Renal pelvis (tissue), 4 donors: ENCODE results near the gene AHCYL1. TPM values are rescaled to one million over a fixed set of nuclear protein-coding genes. Genes with fewer than 3 reads are reported as not detected.

Experiments used
- DNase-seq: peaks from one replicate; pipeline ENCODE4 v3.0.0-alpha.2; 2013
- polyA plus RNA-seq, 3 donors: library from polyadenylated mRNA; unstranded; fragments of 120-200 nt; gene quantifications; one replicate each; pipeline ENCODE4 v1.2.1, GENCODE V29; 2013; ENCODE audit not compliant: insufficient read length in 3 of 3

AHCYL1 gene
- polyA plus RNA-seq, 3 donors: 103 to 119 (median 108) TPM

DNA sequence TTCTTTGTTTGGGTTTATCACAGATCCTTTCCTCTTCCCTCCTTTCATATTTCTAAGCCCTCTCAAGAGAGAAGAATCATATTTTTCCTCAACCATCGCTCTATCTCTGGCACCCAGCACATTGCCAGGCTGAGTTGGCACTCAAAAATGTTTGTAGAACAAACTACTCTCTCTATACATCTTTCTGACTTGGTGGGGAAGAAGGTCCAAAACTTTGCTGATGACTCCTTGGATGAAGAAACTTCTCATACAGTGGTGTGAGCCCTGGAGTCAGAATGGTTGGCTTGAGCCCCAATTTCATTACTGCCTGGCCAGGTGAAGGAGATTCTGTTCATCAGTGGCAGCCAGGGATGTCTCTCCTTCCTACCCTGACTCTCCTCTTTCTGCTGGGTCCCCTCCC lies 74.0 kb downstream of the AHCYL1 start:
- DNase-seq: no peak

DNA sequence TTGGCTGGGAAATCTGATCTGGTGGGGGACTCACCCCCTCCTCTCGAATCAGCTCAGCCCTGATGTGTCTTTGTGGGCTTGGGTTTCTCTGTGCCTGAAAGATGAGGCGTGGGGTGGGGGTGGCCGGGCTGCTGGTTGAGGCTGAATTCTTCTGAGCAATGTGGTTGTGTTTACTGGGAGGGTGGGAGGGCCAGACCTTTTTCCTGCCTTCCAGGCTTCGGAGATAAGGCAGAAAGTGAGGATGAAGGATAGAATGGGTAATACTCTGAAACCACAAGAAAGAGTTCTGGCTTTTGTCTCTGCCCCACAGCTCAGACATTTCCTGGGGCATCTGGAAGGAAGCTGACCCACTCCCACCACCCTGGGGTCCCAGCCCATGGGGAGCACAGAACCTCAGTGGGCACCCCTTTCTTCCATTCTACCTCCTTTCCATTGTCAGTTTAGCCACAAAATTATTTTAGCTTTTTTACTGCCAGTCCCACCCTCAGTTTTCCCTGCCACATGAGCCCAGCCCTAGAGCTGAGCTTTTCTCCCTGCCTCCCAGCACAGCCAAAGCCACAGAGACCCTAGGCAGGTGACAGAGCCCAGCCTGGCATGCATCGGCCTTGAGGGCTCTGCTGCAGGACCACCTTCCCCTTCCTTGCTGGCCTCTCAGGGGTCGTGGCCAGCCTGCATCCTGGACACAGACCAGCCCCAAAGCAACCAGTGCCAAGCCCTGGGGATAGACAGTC lies 74.7 kb downstream of the AHCYL1 start:
- DNase-seq: peak; percentile 48

DNA sequence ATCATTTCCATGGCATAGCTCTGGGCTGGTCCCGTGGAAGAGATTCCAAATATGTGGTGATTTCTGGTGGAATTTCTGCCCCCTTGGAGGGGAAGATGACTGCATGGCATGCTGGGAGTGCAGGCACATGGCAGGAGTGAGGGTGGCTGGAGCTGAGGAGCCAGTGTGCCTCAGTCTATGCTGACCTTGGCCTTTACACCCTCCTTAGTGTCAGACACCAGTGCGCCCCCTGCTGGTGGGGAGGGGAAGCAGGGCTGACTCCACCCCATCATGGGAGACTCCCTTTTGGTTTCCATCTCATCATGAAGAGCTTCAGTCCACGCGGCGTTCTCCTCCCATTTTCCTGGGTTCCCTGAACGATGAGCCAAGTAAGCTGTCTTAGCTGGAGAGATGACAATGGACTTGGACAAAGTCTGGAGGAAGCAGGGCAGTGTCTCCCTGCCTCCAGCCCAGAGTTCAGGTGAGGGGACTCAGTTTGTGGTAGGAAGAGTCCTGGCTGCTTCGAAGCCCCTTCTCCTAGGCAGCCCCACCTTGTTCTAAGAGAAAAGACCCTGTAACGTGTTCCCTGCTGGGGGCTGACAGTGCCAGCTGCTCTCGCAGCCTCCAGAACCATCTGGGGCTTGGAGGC lies 75.6 kb downstream of the AHCYL1 start:
- DNase-seq: no peak

- DNase-seq: no peak
These were observed 76.1 kb downstream of the AHCYL1 start for GRCh38 chr1:110060662-110061060.

- no peak for DNase-seq
These were observed 76.8 kb downstream of the AHCYL1 start for GRCh38 chr1:110061341-110061740.

- DNase-seq: no peak
These were observed 78.0 kb downstream of the AHCYL1 start for GRCh38 chr1:110062612-110063011.

- no peak for DNase-seq
These were observed 79.2 kb downstream of the AHCYL1 start for GRCh38 chr1:110063781-110064180.

DNA sequence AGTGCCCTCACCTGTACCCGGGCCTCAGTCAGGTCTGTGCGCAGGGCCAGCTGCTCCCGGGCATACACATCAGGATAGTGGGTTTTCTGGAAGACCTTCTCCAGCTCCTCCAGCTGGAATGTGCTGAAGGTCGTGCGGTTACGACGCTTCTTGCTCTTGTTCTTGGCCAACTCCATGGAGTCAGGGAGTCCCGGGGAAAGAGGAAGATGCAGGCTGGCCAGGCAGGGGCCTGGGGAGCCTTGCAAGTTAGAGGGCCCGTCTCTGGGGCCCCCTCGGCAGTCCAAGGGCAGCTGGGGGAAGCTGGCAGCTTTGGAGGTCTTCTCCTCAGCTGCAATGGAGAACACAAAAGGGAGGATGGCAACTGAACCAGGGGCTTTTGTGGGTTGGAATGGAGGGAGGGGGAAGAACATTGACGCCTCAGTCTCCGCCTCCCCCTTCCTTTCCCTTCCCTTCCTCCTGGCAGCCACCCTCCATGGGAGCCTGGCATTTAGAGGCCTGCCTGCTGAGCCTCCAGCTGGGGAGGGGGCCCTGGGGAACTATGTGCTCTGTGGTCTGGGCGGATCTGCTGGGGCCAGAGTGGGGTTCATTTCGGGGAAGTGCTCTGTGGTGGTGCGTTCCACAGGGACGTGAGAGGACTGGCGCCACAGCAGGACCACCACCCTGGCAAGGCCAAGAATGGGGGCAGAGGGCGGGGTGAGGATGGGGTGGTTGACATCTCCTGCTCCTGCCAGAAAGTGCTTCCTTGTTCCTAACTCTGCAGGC lies 80.2 kb downstream of the AHCYL1 start:
- no peak for DNase-seq

DNA sequence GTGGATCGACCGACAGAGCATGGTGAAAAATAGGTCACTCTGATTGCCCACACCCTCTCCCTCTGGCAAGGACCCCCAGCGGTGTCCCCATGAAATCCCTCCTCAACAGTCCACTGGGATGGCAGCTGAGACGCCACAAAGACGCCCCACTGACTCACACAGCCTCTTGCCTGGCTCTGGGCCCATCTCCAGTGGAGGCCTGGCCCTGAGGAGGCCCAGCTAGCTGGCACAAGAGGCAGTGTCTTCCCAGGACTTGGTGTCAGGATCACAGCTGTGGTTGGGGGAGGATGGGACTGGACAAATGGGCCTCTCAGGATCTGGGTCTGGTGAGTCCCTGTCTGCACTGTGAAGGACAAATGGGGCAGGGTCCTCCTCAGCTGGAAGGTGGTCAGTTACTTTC lies 81.3 kb downstream of the AHCYL1 start:
- no peak for DNase-seq

DNA sequence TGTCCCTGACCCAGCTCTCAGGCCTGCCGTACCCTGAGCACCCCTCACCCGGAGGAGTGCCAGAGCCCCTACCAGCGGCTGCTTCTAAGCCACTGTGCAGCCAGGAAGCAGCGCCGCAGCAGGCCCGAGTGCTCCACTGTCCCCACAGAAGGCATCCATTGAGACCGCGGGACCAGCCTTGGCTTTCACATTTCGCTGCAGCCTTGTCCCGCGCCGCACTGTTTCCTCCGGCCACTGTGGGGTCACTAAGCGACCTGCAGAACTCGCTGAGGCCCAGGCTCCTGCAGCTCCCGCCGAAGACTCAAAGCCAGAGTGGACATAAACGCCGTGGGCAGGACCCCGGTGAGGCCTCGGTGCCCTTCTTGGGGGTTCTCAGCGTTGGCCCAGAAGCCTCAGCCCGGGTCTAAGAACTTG lies 82.9 kb downstream of the AHCYL1 start:
- DNase-seq: no peak

- no peak for DNase-seq
These were observed 83.5 kb downstream of the AHCYL1 start for GRCh38 chr1:110067893-110068645.

GRCh38 chr1:110068646-110069403 lies 84.3 kb downstream of the AHCYL1 start:
- DNase-seq: no peak

DNA sequence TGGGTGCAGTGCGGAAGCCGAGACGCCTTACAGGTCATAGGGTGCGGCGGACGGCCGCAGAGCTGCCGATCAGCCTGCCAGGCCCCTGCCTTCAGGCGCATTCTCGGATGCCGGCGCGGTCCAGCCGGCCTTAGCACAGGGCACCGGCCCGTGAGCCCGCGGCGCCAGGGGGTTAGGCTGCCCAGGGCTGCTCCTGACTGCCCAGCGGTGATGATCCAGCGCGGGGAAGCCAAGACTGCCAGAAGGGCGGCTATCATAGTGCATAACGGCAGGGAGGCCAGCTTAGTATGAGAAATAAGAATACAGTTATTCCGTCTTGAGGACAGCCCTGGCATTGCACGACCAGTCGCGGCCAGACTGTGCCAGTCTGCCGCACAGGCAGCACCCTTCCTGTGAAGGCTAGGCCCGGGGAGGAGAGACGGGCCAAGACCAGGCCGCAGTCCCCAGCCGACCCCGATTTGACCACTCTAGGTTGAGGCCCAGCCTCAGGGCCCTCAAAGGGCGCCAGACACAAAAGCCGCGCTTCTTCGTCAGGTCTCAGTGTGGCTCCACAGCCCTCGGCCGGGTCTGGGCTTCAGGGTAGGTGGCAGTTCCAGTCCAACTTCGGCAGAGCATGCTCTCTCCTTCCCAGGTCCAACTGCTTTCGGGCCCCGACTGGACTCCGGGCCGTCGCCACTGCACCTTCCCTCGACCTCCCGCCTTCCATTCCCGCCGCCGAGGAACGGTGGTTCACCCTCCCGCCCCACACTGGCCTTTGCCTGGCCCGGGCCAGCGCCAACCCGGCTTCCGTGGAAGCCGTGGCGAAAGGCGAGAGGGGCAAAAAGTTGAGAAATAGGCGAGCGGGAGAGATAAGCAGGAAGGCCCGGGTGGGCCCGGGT lies 85.1 kb downstream of the AHCYL1 start:
- DNase-seq: no peak

- DNase-seq: no peak
These were observed 85.7 kb downstream of the AHCYL1 start for GRCh38 chr1:110070282-110070669.

DNA sequence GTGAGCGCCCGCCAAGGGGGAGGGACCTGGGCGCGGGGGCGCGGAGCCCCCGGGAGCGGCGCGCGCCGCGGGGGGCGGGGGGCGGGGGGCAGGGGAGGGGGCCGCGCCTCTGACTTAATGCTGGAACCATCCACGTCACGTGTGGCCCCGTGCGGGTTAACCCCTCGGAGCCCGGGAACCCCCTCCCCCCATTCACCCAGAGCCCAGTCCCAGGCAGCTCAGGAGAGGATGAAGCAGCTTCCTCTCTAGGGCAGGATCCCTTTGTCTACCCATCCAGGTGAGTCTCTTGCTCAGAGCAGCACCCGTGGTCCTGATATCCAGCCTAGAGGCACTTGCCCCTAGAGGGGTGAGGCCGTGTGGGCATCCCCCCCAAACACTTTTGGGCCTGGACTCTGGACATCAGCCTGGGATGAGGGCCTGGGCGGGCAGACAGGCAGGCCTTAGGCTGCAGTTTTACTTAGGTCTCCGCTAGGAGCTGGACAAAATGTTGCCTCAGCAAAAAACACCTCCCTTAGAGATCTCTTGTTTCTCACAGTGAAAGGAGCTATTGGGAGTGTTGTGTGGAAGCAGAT lies 86.2 kb downstream of the AHCYL1 start, which contains the start of gene ALX3:
TSS of gene ALX3 (minus strand) at position 2 of the 572 bp plus-strand sequence. CDS start 60 bp downstream, outside the sequence.
- DNase-seq: no peak
